ENCODE data around the gene FNDC5. TPM values are rescaled to one million over a fixed set of nuclear protein-coding genes. Genes with fewer than 3 reads are reported as not detected.
A peak's percentile ranks its signal among the peaks of the same experiment; 100 is the strongest.

FNDC5 gene
- total and polyA plus RNA-seq, 9 of the 15 experiments (the other 6 are each of a cell fraction or from before 2014, with no cell fraction given) = 0.06 to 2.1 (median 0.22) TPM

- CTCF ChIA-PET (ENCODE audit: low intra/inter-chr PET ratio) = no interaction called here
- Histone ChIP-seq H3K4me3 (no peak overlapping the region), H3K4me2 (ENCODE audit: insufficient read depth, low read length) (no peak overlapping the region), H3K79me2 (ENCODE audit: control insufficient read depth, insufficient read depth, low read length) (no peaks in the 10 kb centered on the region), H3K9me1 (ENCODE audit: control insufficient read depth, insufficient read depth, low read length) (no peaks in the 10 kb centered on the region), H3K9ac (ENCODE audit: insufficient read depth in 1 of 2, low read depth in 2 of 2, low read length in 2 of 2) (no peak overlapping the region), H3K27ac (ENCODE audit: extremely low read depth, low read depth, low read length) (no peak overlapping the region), H3K9me3 (replicated peaks; ENCODE audit: control insufficient read depth, insufficient read depth, low read depth, low read length) (peaks cover 2% of the 10 kb centered on the region; the same call in 1 of the 2 replicates), H4K20me1 (replicated peaks; ENCODE audit: control insufficient read depth, insufficient read depth, low read length) (no peaks in the 10 kb centered on the region), H3K36me3 (ENCODE audit: control insufficient read depth, insufficient read depth, low read length) (no peaks in the 10 kb centered on the region), H3K27me3 (ENCODE audit: control insufficient read depth in 2 of 2, insufficient read depth in 2 of 2, low read length in 2 of 2) (peaks cover 12 to 13% of the 10 kb centered on the region in 2 experiments; a peak in 4 of 5 replicates), H2AFZ (ENCODE audit: low read depth, low read length) (no peak overlapping the region), H3K4me1 (replicated peaks in 1 of 2; ENCODE audit: control insufficient read depth in 2 of 2, insufficient read depth in 2 of 2, low read length in 2 of 2) (peaks cover 0 to 2% of the 10 kb centered on the region in 2 experiments; a peak in 4 of 5 replicates)
- ATAC-seq = peak; percentile 53; the same call in 2 of the 3 replicates
- FAIRE-seq = no peak
- no peak for DNase-seq (ENCODE audit: extremely low read depth in 1 of 4, low spot score in 3 of 4)
- no TSS peak for BruUV-seq (replicated peaks)
- in situ Hi-C loops (cut with MboI) = no loop called here
- POLR2A ChIA-PET = interaction anchor here (0.6 to 2.4 kb wide), 5 partner anchors 9 to 444 kb away, joined by 3 to 12 read pairs (median 4); no protein-coding TSS in a partner anchor
- intact Hi-C loops (cut with micrococcal nuclease) = no loop called here
- 34% methylated on average over 7 of the region's 7 CpGs for WGBS (ENCODE audit: insufficient coverage, low coverage, missing lambda C conversion rate)
- no peak for TF ChIP-seq CHCHD3 (CRISPR knock-in tag; IDR thresholded peaks at IDR 0.05)
- no peak for TF ChIP-seq ZNF518B (CRISPR knock-in tag; IDR thresholded peaks at IDR 0.05)
- no peak for TF ChIP-seq ZBTB43 (CRISPR knock-in tag; IDR thresholded peaks at IDR 0.05)
- no peak for TF ChIP-seq NFYB (IDR thresholded peaks at IDR 0.05; ENCODE audit: extremely low read depth, insufficient read length)
- TF ChIP-seq FOXM1 (IDR thresholded peaks at IDR 0.05; ENCODE audit: low read depth) = no peak
- no peak for TF ChIP-seq FOXM1 (CRISPR knock-in tag; IDR thresholded peaks at IDR 0.05; ENCODE audit: low read depth)
- no peak for TF ChIP-seq ZBTB1 (CRISPR knock-in tag; IDR thresholded peaks at IDR 0.05; ENCODE audit: borderline replicate concordance, low read depth)
- TF ChIP-seq HMG20B (CRISPR knock-in tag; IDR thresholded peaks at IDR 0.05) = no peak
- no peak for TF ChIP-seq FOXK1 (CRISPR knock-in tag; IDR thresholded peaks at IDR 0.05; ENCODE audit: borderline replicate concordance)
- TF ChIP-seq MCM5 (IDR thresholded peaks at IDR 0.05; ENCODE audit: low read depth) = no peak
- no peak for TF ChIP-seq IRF2 (CRISPR knock-in tag; IDR thresholded peaks at IDR 0.05)
- TF ChIP-seq U2AF1 (optimal IDR thresholded peaks at IDR 0.05; ENCODE audit: low read depth, low read length) = no peak
- no peak for TF ChIP-seq HMGXB4 (CRISPR knock-in tag; IDR thresholded peaks at IDR 0.05)
- no peak for TF ChIP-seq MLX (CRISPR knock-in tag; conservative IDR thresholded peaks at IDR 0.05)
Observed at GRCh38 chr1:32906654-32907053, 35.9 kb upstream of the FNDC5 start.

Measured in K562 (cell line).